ENCODE results near the gene RBMS3. TPM values are rescaled to one million over a fixed set of nuclear protein-coding genes. Genes with fewer than 3 reads are reported as not detected.

RBMS3 gene
- total RNA-seq, 1 donor from 2014 or later: 20.7 TPM

GRCh38 chr3:29711255-29711771, 430.4 kb downstream of the RBMS3 start:
- DNase-seq (no peak), ATAC-seq (peak; percentile 83)
- intact Hi-C loops (cut with micrococcal nuclease): no loop called here

GRCh38 chr3:29716213-29716612, 435.3 kb downstream of the RBMS3 start:
- intact Hi-C loops (cut with micrococcal nuclease): no loop called here
- ATAC-seq (no peak), DNase-seq (no peak)

GRCh38 chr3:29718661-29719065, 437.8 kb downstream of the RBMS3 start:
- no peak for DNase-seq
- peak; percentile 14 for ATAC-seq
- intact Hi-C loops (cut with micrococcal nuclease): no loop called here

- no peak for ATAC-seq
- DNase-seq: no peak
- intact Hi-C loops (cut with micrococcal nuclease): no loop called here
Observed at GRCh38 chr3:29720665-29721064, 439.8 kb downstream of the RBMS3 start.

- intact Hi-C loops (cut with micrococcal nuclease): no loop called here
- DNase-seq: no peak
- ATAC-seq: no peak
Observed at GRCh38 chr3:29721789-29722188, 440.9 kb downstream of the RBMS3 start.

GRCh38 chr3:29731050-29731449, 450.2 kb downstream of the RBMS3 start:
- intact Hi-C loops (cut with micrococcal nuclease): no loop called here
- ATAC-seq (no peak), DNase-seq (no peak)

- DNase-seq (no peak), ATAC-seq (no peak)
- intact Hi-C loops (cut with micrococcal nuclease): no loop called here
Observed at GRCh38 chr3:29741231-29741630, 460.4 kb downstream of the RBMS3 start.

GRCh38 chr3:29745232-29745870, 464.5 kb downstream of the RBMS3 start:
- DNase-seq: no peak
- ATAC-seq: no peak
- intact Hi-C loops (cut with micrococcal nuclease): no loop called here

GRCh38 chr3:29746163-29746760, 465.4 kb downstream of the RBMS3 start:
- no peak for DNase-seq
- intact Hi-C loops (cut with micrococcal nuclease): no loop called here
- ATAC-seq: peak; percentile 30

- ATAC-seq (no peak), DNase-seq (no peak)
- intact Hi-C loops (cut with micrococcal nuclease): no loop called here
Observed at GRCh38 chr3:29747991-29748390, 467.1 kb downstream of the RBMS3 start.

GRCh38 chr3:29751647-29752314, 470.9 kb downstream of the RBMS3 start:
- peak; percentile 95 for ATAC-seq
- DNase-seq: no peak
- intact Hi-C loops (cut with micrococcal nuclease): no loop called here

- no peak for DNase-seq
- intact Hi-C loops (cut with micrococcal nuclease): no loop called here
- no peak for ATAC-seq
Observed at GRCh38 chr3:29754346-29754745, 473.5 kb downstream of the RBMS3 start.

- intact Hi-C loops (cut with micrococcal nuclease): no loop called here
- DNase-seq: no peak
- ATAC-seq: no peak
Observed at GRCh38 chr3:29755416-29755815, 474.5 kb downstream of the RBMS3 start.

- intact Hi-C loops (cut with micrococcal nuclease): no loop called here
- no peak for ATAC-seq
- DNase-seq: no peak
Observed at GRCh38 chr3:29757054-29757777, 476.3 kb downstream of the RBMS3 start.

- intact Hi-C loops (cut with micrococcal nuclease): no loop called here
- no peak for DNase-seq
- ATAC-seq: no peak
Observed at GRCh38 chr3:29758108-29758433, 477.2 kb downstream of the RBMS3 start.

- ATAC-seq: peak; percentile 77
- DNase-seq: no peak
- intact Hi-C loops (cut with micrococcal nuclease): no loop called here
Observed at GRCh38 chr3:29758434-29759322, 477.8 kb downstream of the RBMS3 start.

- DNase-seq: peak; percentile 21
- peak; percentile 63 for ATAC-seq
- intact Hi-C loops (cut with micrococcal nuclease): loop anchor here (5.0 to 10.0 kb wide), 2 partner anchors 475 to 612 kb away; partner anchors contain the start of gene RBMS3
Observed at GRCh38 chr3:29759411-29760225, 478.7 kb downstream of the RBMS3 start.

- ATAC-seq: no peak
- no peak for DNase-seq
- intact Hi-C loops (cut with micrococcal nuclease): loop anchor here (5.0 to 10.0 kb wide), 2 partner anchors 475 to 613 kb away; partner anchors contain the start of gene RBMS3
Observed at GRCh38 chr3:29760226-29760685, 479.4 kb downstream of the RBMS3 start.
